ENCODE measurements around the gene ENOX2.

The ENOX2 gene

DNA sequence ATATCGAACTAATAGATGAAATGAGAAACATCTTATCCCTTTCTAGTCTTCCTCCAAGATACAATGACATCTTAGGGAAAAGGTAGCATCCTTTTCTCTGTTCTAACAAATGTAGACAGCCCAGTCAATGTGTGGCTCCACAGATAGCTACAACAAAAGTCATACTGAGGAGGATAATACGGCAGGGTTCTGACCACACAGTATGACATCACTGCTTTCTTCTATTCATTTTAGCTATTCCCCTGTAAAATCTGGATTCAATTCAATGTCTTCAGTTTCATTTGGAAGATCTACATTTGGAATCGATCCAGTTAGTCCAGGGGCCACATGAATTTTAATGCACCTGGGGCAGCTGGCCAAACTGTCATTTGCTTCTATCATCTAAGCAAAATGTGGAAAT lies 51.4 kb downstream of the ENOX2 start:
- ATAC-seq: 0 out of 3 replicates have a peak, but pooled peaks have one; percentile 38
- TF ChIP-seq BACH2 (CRISPR knock-in tag; IDR thresholded peaks at IDR 0.05; ENCODE audit: borderline replicate concordance) (no peak), SNAI2 (CRISPR knock-in tag; IDR thresholded peaks at IDR 0.05) (no peak), ZNF70 (CRISPR knock-in tag; IDR thresholded peaks at IDR 0.05) (no peak), ARNTL (CRISPR knock-in tag; IDR thresholded peaks at IDR 0.05; ENCODE audit: borderline replicate concordance, low read depth) (no peak), ZFP3 (CRISPR knock-in tag; IDR thresholded peaks at IDR 0.05) (no peak), ZFP30 (CRISPR knock-in tag; IDR thresholded peaks at IDR 0.05) (no peak), OSR1 (CRISPR knock-in tag; IDR thresholded peaks at IDR 0.05) (no peak)
- TF ChIP-seq, protein P1, sequence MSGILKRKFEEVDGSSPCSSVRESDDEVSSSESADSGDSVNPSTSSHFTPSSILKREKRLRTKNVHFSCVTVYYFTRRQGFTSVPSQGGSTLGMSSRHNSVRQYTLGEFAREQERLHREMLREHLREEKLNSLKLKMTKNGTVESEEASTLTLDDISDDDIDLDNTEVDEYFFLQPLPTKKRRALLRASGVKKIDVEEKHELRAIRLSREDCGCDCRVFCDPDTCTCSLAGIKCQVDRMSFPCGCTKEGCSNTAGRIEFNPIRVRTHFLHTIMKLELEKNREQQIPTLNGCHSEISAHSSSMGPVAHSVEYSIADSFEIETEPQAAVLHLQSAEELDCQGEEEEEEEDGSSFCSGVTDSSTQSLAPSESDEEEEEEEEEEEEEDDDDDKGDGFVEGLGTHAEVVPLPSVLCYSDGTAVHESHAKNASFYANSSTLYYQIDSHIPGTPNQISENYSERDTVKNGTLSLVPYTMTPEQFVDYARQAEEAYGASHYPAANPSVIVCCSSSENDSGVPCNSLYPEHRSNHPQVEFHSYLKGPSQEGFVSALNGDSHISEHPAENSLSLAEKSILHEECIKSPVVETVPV (CRISPR knock-in tag; IDR thresholded peaks at IDR 0.05): no peak

DNA sequence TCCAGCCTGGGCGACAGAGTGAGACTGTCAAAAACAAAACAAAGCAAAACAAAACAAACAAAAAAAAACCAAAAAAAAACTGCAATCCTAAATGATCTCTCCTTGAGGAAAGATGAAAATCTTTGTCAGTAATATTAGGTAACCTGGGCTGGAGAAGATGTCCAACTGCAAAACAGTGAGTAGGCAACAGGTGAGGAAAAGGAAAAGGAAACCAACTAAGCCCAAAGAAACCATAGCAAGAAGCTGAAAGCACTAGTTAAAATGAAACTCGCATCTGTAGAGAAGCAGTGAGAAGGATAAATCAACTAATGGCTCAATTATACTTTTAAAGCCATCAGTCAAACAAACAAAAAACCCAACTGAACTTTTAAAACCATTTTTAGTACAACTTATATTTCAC lies 54.2 kb downstream of the ENOX2 start:
- TF ChIP-seq TOX (CRISPR knock-in tag; IDR thresholded peaks at IDR 0.05; ENCODE audit: borderline replicate concordance) (no peak), ZFP3 (CRISPR knock-in tag; IDR thresholded peaks at IDR 0.05) (no peak), GLIS3 (CRISPR knock-in tag; IDR thresholded peaks at IDR 0.05) (no peak), ISL1 (CRISPR knock-in tag; IDR thresholded peaks at IDR 0.05) (no peak)
- TF ChIP-seq, protein P2, sequence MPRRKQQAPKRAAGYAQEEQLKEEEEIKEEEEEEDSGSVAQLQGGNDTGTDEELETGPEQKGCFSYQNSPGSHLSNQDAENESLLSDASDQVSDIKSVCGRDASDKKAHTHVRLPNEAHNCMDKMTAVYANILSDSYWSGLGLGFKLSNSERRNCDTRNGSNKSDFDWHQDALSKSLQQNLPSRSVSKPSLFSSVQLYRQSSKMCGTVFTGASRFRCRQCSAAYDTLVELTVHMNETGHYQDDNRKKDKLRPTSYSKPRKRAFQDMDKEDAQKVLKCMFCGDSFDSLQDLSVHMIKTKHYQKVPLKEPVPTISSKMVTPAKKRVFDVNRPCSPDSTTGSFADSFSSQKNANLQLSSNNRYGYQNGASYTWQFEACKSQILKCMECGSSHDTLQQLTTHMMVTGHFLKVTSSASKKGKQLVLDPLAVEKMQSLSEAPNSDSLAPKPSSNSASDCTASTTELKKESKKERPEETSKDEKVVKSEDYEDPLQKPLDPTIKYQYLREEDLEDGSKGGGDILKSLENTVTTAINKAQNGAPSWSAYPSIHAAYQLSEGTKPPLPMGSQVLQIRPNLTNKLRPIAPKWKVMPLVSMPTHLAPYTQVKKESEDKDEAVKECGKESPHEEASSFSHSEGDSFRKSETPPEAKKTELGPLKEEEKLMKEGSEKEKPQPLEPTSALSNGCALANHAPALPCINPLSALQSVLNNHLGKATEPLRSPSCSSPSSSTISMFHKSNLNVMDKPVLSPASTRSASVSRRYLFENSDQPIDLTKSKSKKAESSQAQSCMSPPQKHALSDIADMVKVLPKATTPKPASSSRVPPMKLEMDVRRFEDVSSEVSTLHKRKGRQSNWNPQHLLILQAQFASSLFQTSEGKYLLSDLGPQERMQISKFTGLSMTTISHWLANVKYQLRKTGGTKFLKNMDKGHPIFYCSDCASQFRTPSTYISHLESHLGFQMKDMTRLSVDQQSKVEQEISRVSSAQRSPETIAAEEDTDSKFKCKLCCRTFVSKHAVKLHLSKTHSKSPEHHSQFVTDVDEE (CRISPR knock-in tag; IDR thresholded peaks at IDR 0.05): no peak

DNA sequence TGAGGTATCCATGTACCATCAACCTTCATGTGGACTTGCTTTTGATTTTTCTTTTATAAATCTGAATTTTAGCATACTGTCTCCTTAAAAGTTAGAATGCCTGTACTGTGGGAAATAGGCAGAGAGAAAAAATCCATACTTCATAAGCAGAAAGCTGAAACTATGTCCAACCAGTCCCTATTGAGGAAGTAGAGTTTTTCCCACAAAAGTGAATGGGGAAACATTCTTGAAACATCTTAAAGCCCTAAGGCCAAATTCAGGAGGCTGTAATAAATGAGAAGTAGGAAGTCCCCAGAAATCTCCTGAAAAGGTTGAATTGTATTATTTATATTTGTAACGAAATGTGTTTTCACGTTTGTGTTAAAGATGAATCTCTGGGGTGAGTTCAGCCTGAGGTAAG lies 56.3 kb downstream of the ENOX2 start:
- TF ChIP-seq ZNF70 (CRISPR knock-in tag; IDR thresholded peaks at IDR 0.05) (no peak), ISL1 (CRISPR knock-in tag; IDR thresholded peaks at IDR 0.05) (no peak), TOX (CRISPR knock-in tag; IDR thresholded peaks at IDR 0.05; ENCODE audit: borderline replicate concordance) (no peak)
- ATAC-seq: no peak

More for the DNA sequence above, 54.2 kb downstream of the ENOX2 start:
- no peak for ATAC-seq

DNA sequence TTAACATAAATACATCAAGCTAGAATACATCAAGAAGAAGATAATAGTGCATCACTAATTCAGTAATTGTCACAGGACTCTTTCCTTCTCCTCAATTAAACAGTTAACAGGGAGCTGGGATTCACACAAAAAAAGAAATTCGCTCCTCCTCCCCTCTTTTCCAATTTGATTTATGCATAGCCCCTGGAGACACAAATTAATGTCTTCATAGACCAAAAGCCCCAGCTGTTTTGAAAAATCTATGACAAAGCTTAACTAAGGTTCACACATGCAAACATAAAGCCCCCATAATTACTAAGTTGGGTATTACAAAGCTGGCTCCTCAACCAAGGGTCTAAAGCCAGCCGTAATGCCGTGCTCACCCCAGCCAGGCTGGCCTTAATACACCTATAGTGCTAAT lies 61.2 kb downstream of the ENOX2 start:
- ATAC-seq: no peak
- TF ChIP-seq ZC3H10 (CRISPR knock-in tag; IDR thresholded peaks at IDR 0.05) (no peak), ZNF565 (CRISPR knock-in tag; conservative IDR thresholded peaks at IDR 0.05; ENCODE audit: low read depth) (no peak), SNAI2 (CRISPR knock-in tag; IDR thresholded peaks at IDR 0.05) (no peak), ARNTL (CRISPR knock-in tag; IDR thresholded peaks at IDR 0.05; ENCODE audit: borderline replicate concordance, low read depth) (no peak)
- TF ChIP-seq, protein P1 (CRISPR knock-in tag; IDR thresholded peaks at IDR 0.05): no peak

DNA sequence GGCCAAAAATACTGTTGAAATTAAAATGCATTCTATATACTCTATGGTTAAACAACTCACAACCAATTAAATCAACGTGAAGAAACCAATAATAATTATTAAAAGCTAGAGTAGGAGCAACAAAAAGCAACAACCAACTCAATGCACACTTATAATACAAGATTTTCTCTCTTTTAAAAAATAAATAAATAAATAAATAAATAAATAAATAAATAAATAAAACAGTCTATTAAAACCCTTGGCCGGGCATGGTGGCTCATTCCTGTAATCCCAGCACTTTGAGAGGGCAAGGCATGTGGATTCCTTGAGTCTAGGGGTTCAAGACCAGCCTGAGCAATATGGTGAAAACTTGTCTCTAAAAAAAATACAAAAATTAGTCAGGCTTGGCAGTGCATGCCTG lies 62.7 kb downstream of the ENOX2 start:
- TF ChIP-seq TCF4 (CRISPR knock-in tag; IDR thresholded peaks at IDR 0.05; ENCODE audit: borderline replicate concordance) (no peak), BACH2 (CRISPR knock-in tag; IDR thresholded peaks at IDR 0.05; ENCODE audit: borderline replicate concordance) (no peak), TOX (CRISPR knock-in tag; IDR thresholded peaks at IDR 0.05; ENCODE audit: borderline replicate concordance) (no peak), ZNF70 (CRISPR knock-in tag; IDR thresholded peaks at IDR 0.05) (no peak), ESRRG (CRISPR knock-in tag; IDR thresholded peaks at IDR 0.05) (no peak)
- TF ChIP-seq, protein P3, sequence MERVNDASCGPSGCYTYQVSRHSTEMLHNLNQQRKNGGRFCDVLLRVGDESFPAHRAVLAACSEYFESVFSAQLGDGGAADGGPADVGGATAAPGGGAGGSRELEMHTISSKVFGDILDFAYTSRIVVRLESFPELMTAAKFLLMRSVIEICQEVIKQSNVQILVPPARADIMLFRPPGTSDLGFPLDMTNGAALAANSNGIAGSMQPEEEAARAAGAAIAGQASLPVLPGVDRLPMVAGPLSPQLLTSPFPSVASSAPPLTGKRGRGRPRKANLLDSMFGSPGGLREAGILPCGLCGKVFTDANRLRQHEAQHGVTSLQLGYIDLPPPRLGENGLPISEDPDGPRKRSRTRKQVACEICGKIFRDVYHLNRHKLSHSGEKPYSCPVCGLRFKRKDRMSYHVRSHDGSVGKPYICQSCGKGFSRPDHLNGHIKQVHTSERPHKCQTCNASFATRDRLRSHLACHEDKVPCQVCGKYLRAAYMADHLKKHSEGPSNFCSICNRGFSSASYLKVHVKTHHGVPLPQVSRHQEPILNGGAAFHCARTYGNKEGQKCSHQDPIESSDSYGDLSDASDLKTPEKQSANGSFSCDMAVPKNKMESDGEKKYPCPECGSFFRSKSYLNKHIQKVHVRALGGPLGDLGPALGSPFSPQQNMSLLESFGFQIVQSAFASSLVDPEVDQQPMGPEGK (CRISPR knock-in tag; IDR thresholded peaks at IDR 0.05; ENCODE audit: borderline replicate concordance): no peak
- TF ChIP-seq, protein P2 (CRISPR knock-in tag; IDR thresholded peaks at IDR 0.05): no peak

More for the DNA sequence above, 62.7 kb downstream of the ENOX2 start:
- ATAC-seq: no peak

Measured in SK-N-SH treated with all-trans-retinoic acid at 6 μM for 48 hours (cell line).